CD4-positive, alpha-beta T cell (primary cell): ENCODE results near the gene PLD2. TPM values are rescaled to one million over a fixed set of nuclear protein-coding genes. Genes with fewer than 3 reads are reported as not detected.
A peak's percentile ranks its signal among the peaks of the same experiment; 100 is the strongest.

ENCODE experiments used
- ATAC-seq: fragments of 200-7000 bp; cut with Tn5 transposase; one replicate; pipeline ENCODE4 v1.10.0; 2022; ENCODE audit warnings: mild to moderate bottlenecking; ENCODE audit not compliant: poor library complexity
- CTCF ChIA-PET: fragments of 350-600 bp; sonication (Branson Sonifier 250); formaldehyde crosslinking; loops from one replicate; lab custom pipeline; 2021; ENCODE audit warnings: antibody characterized with exemption, inconsistent platforms; lab: Charles Lee
- POLR2A ChIA-PET: fragments of 350-600 bp; sonication (Branson Sonifier 250); formaldehyde crosslinking; loops from one replicate; lab custom pipeline; 2021; ENCODE audit warnings: antibody characterized with exemption, inconsistent platforms; lab: Charles Lee
- DNase-seq, 14 experiments: peaks; one replicate each; pipeline ENCODE4 v3.0.0-alpha.2; 2013 to 2020; ENCODE audit warnings: mixed read lengths in 2 of 14
- H3K27ac ChIP-seq, 2 donors: one replicate each; pipeline versions ENCODE4 v1.5.1 to v1.7.0; 2013; ENCODE audit warnings: low read length in 2 of 2, low read depth in 1 of 2, mild to moderate bottlenecking in 1 of 2
- H3K27me3 ChIP-seq, 2 experiments: 1 replicate in 1 of 2; 2 replicates in 1 of 2; pipeline versions ENCODE4 v1.6.1 to v1.7.0; 2013; ENCODE audit warnings: low read length in 2 of 2, control low read depth in 1 of 2, mild to moderate bottlenecking in 1 of 2, moderate library complexity in 1 of 2; ENCODE audit not compliant: insufficient read depth in 2 of 2, control insufficient read depth in 1 of 2
- H3K36me3 ChIP-seq: one replicate; pipeline ENCODE4 v1.6.1; 2013; ENCODE audit warnings: low read length, control low read depth; ENCODE audit not compliant: insufficient read depth
- H3K4me1 ChIP-seq: one replicate; pipeline ENCODE4 v1.6.1; 2013; ENCODE audit warnings: low read length, control low read depth; ENCODE audit not compliant: insufficient read depth
- H3K4me3 ChIP-seq: one replicate; pipeline ENCODE4 v1.5.1; 2013; ENCODE audit warnings: mild to moderate bottlenecking, low read length, moderate library complexity
- H3K9me3 ChIP-seq, 2 experiments: 1 replicate in 1 of 2; 2 replicates in 1 of 2; pipeline versions ENCODE4 v1.6.1 to v1.7.0; 2013; ENCODE audit warnings: low read length in 2 of 2, mild to moderate bottlenecking in 2 of 2, control low read depth in 1 of 2, moderate library complexity in 1 of 2; ENCODE audit not compliant: control insufficient read depth in 1 of 2, insufficient read depth in 1 of 2
- H3K27ac Mint-ChIP-seq: one replicate; pipeline ENCODE4 v1.8.0; 2020; ENCODE audit warnings: mixed read lengths
- H3K27me3 Mint-ChIP-seq: one replicate; pipeline ENCODE4 v1.8.0; 2021; ENCODE audit warnings: mixed read lengths
- H3K36me3 Mint-ChIP-seq: one replicate; pipeline ENCODE4 v1.8.0; 2021; ENCODE audit warnings: low read depth, mixed read lengths
- H3K4me1 Mint-ChIP-seq: one replicate; pipeline ENCODE4 v1.8.0; 2021; ENCODE audit warnings: low read depth, mixed read lengths
- H3K4me3 Mint-ChIP-seq: one replicate; pipeline ENCODE4 v1.8.0; 2020; ENCODE audit warnings: mild to moderate bottlenecking, mixed read lengths
- H3K9me3 Mint-ChIP-seq: one replicate; pipeline ENCODE4 v1.8.0; 2020; ENCODE audit warnings: mixed read lengths
- intact Hi-C, 2 experiments: fragments of 100-400 bp; cut with DNase I in 1 of 2; cut with micrococcal nuclease in 1 of 2; formaldehyde crosslinking; loops; one replicate each; pipeline versions ENCODE4 v1.15.1 to v1.9.0; 2023 to 2025; cut with DNase I, micrococcal nuclease
- total RNA-seq, 174 experiments: library from RNA in 2 of 174; stranded (reverse) in 2 of 174; gene quantifications; one replicate each; pipeline ENCODE4 v1.2.3 and lab custom pipeline; 2021 to 2026
- TF ChIP-seq, protein P1 (sequence below): fragments of 200-600 bp; IDR thresholded peaks from one replicate; pipeline ENCODE4 v1.8.0; 2022; ENCODE audit warnings: antibody characterized with exemption, mild to moderate bottlenecking

PLD2 gene
- total RNA-seq, 2 experiments from 2014 or later, result 10.2 to 10.7 TPM

DNA sequence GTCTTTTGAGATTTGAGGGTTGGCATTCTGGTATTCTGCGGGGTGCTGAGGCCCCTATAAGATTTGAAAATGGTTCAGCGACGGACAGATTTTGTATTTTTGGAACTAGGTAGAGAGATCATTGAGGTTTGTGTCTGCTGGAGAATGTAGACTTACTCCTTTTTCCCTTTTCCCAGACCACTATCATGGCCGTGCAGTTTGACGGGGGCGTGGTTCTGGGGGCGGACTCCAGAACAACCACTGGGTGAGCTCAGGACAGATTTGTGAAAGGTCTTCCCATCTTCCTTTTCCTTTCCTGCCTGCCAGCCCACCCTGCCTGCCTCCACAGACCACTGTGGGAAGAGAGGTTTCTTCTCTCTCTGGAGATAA, 10.4 kb upstream of the PLD2 start:
- H3K36me3 Mint-ChIP-seq, result peaks cover 26% of the 10 kb centered on the region
- Histone ChIP-seq H3K4me1 (peaks cover 20% of the 10 kb centered on the region), H3K9me3 (no peaks in the 10 kb centered on the region), H3K36me3 (peaks cover 21% of the 10 kb centered on the region), H3K27ac (peak overlapping the region; percentile 50 to 56), H3K4me3 (peak overlapping the region; percentile 69), H3K27me3 (no peaks in the 10 kb centered on the region)
- TF ChIP-seq, protein P1, sequence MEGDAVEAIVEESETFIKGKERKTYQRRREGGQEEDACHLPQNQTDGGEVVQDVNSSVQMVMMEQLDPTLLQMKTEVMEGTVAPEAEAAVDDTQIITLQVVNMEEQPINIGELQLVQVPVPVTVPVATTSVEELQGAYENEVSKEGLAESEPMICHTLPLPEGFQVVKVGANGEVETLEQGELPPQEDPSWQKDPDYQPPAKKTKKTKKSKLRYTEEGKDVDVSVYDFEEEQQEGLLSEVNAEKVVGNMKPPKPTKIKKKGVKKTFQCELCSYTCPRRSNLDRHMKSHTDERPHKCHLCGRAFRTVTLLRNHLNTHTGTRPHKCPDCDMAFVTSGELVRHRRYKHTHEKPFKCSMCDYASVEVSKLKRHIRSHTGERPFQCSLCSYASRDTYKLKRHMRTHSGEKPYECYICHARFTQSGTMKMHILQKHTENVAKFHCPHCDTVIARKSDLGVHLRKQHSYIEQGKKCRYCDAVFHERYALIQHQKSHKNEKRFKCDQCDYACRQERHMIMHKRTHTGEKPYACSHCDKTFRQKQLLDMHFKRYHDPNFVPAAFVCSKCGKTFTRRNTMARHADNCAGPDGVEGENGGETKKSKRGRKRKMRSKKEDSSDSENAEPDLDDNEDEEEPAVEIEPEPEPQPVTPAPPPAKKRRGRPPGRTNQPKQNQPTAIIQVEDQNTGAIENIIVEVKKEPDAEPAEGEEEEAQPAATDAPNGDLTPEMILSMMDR, result no peak
- POLR2A ChIA-PET, result interaction anchor here (0.9 to 1.5 kb wide), 16 partner anchors 10 to 654 kb away, joined by 3 to 10 read pairs (median 4); partner anchors contain the start of genes ARRB2, C17orf107, CXCL16 and PELP1
- H3K27ac Mint-ChIP-seq, result peak overlapping the region; percentile 84
- ATAC-seq (no peak), DNase-seq (peak in 2 of 14 experiments; percentile 19 to 33)
- CTCF ChIA-PET, result interaction anchor here (1.0 to 1.2 kb wide), 3 partner anchors 10 to 86 kb away, joined by 3 to 6 read pairs (median 3); partner anchors contain the start of gene ARRB2
- intact Hi-C loops, result loop anchor here (2.0 to 10.0 kb wide), 4 partner anchors 36 to 168 kb away; partner anchors contain the start of genes MED11 (in 1 of the 2), MINK1 (in 1 of the 2) and SPAG7 (in 1 of the 2)
- peaks cover 4% of the 10 kb centered on the region for H3K27me3 Mint-ChIP-seq
- peak overlapping the region; percentile 99 for H3K4me3 Mint-ChIP-seq
- H3K9me3 Mint-ChIP-seq, result no peaks in the 10 kb centered on the region
- H3K4me1 Mint-ChIP-seq, result peaks cover 15% of the 10 kb centered on the region

DNA sequence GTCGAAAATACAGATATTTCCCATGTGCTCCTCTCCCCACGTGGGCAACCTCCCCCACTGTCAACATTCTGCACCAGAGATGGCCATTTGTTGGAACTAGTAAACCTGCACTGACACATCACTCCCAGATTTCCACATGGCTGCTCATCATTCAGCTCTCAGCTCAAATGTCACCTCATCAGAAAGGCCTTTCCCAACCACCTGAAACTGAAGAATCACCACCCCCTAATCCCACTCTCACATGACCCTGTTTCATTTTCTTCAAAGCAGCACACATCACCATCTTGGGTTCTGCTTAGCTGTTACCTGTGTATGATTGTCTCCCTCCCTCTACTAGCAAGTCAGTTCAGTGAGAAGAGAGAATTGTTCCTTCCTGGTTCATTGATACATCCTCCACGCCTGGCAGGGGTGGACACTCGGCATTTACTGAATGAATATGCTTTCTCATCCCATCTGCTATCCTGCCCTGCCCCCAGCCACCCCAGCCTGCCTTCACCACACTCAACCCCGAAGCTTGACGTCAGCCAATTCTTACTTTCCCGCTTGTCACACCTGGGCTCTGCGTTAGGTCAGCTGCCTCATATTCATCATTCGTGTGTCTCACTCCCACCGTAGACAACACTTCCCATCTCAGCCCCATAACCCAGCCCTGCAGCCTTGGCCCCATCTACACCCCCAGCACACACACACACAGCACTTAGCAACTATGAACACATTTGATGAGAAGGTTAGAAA, 6.3 kb upstream of the PLD2 start:
- H3K9me3 ChIP-seq, result no peaks in the 10 kb centered on the region
- ChIA-PET POLR2A (no interaction called here), CTCF (interaction anchor here (1.7 kb wide), 1 partner anchor 91 kb away, joined by 6 read pairs; the partner anchor contains the start of gene ARRB2)
- H3K27ac Mint-ChIP-seq, result no peak overlapping the region
- peaks cover 21% of the 10 kb centered on the region for H3K36me3 ChIP-seq
- no peaks in the 10 kb centered on the region for H3K9me3 Mint-ChIP-seq
- peak overlapping the region; percentile 11 for H3K4me3 Mint-ChIP-seq
- H3K27me3 Mint-ChIP-seq, result no peaks in the 10 kb centered on the region
- ATAC-seq (no peak), DNase-seq (no peak)
- no peak overlapping the region for H3K27ac ChIP-seq
- no peak overlapping the region for H3K4me3 ChIP-seq
- intact Hi-C loops, result no loop called here
- TF ChIP-seq, protein P1, result no peak
- H3K27me3 ChIP-seq, result no peaks in the 10 kb centered on the region
- H3K36me3 Mint-ChIP-seq, result peaks cover 26% of the 10 kb centered on the region
- peaks cover 18% of the 10 kb centered on the region for H3K4me1 ChIP-seq
- H3K4me1 Mint-ChIP-seq, result peaks cover 15% of the 10 kb centered on the region

DNA sequence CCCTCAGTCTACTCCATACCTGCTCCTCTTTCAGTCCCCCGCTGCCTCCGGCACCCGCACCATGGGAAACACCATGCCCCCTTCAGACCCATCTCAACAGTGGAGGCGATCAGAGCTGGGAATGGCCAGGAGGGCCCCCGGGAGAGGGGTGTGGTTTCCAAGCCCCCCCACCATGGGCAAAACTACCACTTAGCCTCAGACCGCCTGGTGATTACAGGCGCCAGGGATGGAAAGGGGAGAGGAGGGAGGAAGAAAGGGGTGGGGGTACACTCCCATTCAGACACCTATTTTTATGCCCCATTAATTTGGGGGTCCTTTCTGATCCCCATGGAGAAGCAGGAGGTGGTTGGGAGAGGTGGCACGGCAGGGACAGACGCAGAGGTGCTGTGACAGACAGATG, 4.7 kb upstream of the PLD2 start, which contains the start of gene C17orf114:
Gene C17orf114, minus strand, starts transcription at position 101 of the 400 bp plus-strand sequence.
- H3K9me3 ChIP-seq, result no peaks in the 10 kb centered on the region
- intact Hi-C loops, result no loop called here
- H3K27me3 ChIP-seq, result no peaks in the 10 kb centered on the region
- ChIA-PET CTCF (no interaction called here), POLR2A (no interaction called here)
- H3K4me3 ChIP-seq, result no peak within 1 kb of the TSS
- no peak within 1 kb of the TSS for H3K27ac ChIP-seq
- H3K4me1 Mint-ChIP-seq, result peaks cover 12% of the 10 kb centered on the region
- TF ChIP-seq, protein P1, result no peak
- peaks cover 8% of the 10 kb centered on the region for H3K4me1 ChIP-seq
- H3K36me3 Mint-ChIP-seq, result peaks cover 21% of the 10 kb centered on the region
- H3K9me3 Mint-ChIP-seq, result no peaks in the 10 kb centered on the region
- no peaks in the 10 kb centered on the region for H3K27me3 Mint-ChIP-seq
- H3K27ac Mint-ChIP-seq, result no peak within 1 kb of the TSS
- DNase-seq, result no peak
- H3K4me3 Mint-ChIP-seq, result no peak within 1 kb of the TSS
- H3K36me3 ChIP-seq, result peaks cover 20% of the 10 kb centered on the region
- ATAC-seq, result no peak
